HG02623 (cell line): ENCODE measurements around the gene SEMA6B.
"Not testable (repeated sequence)": the region's sequence is repeated elsewhere in the genome, so short reads cannot be mapped to it uniquely, and the experiment has no call there.

Experiments used
- ATAC-seq: cut with Tn5 transposase; IDR thresholded peaks from one replicate; pipeline ENCODE4 v1.9.1; 2021; ENCODE audit warnings: moderate library complexity; ENCODE audit not compliant: unreplicated experiment

SEMA6B gene

GRCh38 chr19:4559569-4559968 is at the start of gene SEMA6B:
Gene SEMA6B, minus strand, starts transcription at chr19:4559684. Its CDS starts 1,227 bp downstream, at chr19:4558457.
- no peak for ATAC-seq

GRCh38 chr19:4606921-4607678 is 47.6 kb upstream of the SEMA6B start:
- ATAC-seq = no peak

GRCh38 chr19:4606181-4606580 is 46.7 kb upstream of the SEMA6B start:
- ATAC-seq = no peak

DNA sequence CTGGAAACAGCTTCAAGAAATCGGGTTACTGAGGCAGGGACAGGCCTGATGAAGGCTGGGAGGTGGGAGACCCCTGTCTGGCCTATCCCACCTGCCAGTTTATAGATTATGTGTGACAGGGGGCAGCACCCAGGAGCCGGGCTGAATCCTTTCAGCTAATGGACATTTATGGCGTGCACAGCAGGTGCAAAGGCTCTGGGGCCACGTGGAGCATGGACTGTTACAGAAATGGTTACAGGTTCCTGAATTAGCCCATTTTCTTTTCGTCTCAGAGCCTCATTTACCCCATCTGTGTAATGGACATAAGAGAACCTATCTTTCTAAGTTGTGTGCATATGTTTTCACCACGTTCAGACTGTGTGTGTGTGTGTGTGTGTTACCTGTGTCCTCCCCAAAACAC is 45.4 kb upstream of the SEMA6B start:
- no peak for ATAC-seq

- ATAC-seq = no peak
Observed at GRCh38 chr19:4602915-4603314, 43.4 kb upstream of the SEMA6B start.

- ATAC-seq = no peak
Observed at GRCh38 chr19:4602173-4602788, 42.8 kb upstream of the SEMA6B start.

DNA sequence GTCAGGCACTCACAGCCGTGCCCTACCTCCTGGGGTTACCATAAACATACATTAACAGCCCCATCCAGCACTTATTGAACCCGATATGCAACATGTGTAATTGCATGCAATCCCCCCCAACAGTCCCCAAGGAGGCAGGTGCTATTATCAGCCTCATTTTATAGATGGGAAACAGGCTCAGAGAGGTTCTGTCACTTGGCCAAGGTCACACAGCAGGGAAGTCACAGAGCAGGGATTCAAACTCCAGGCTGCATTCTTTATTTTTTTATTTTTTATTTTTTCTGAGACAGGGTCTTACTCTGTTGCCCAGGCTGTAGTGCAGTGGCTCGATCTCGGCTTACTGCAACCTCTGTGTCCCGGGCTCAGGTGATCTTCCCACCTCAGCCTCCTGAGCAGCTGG is 41.4 kb upstream of the SEMA6B start:
- no peak for ATAC-seq

DNA sequence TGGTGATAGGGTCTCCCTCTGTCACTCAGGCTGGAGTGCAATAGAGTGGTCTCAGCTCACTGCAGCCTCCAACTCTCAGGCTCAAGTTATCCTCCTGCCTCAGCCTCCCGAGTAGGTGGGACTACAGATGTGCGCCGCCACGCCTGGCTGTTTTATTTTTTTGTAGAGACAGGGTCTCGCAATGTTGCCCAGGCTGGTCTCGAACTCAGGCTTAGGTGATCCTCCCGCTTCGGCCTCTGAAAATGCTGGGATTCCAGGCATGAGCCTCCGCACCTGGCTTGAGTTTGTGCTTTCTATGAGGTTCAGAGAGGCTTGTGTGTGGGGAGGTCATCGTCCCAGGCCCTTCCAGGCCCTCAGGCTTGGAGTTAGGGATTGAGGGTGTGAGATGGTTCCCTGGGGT is 40.6 kb upstream of the SEMA6B start:
- no peak for ATAC-seq

DNA sequence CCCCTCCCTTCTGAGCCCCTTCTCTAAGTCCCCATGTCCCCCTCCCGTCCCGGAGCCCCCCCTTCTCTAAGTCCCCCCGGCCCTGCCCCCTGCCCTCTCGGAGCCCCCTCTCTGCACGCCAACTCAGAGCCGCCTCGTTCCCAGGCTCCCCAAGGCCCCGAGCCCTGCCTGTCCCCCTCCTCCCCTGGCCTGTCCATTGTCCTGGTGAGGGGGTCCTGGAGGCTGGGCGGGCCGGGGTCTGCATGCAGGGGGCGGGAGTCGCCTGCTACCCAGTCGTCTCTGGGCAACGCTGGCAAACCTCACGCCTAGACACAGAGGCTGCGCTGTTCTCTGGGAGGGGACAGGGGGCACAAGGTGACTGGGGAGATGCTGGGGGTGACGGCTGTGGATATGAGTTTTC is 39.2 kb upstream of the SEMA6B start:
- no peak for ATAC-seq

DNA sequence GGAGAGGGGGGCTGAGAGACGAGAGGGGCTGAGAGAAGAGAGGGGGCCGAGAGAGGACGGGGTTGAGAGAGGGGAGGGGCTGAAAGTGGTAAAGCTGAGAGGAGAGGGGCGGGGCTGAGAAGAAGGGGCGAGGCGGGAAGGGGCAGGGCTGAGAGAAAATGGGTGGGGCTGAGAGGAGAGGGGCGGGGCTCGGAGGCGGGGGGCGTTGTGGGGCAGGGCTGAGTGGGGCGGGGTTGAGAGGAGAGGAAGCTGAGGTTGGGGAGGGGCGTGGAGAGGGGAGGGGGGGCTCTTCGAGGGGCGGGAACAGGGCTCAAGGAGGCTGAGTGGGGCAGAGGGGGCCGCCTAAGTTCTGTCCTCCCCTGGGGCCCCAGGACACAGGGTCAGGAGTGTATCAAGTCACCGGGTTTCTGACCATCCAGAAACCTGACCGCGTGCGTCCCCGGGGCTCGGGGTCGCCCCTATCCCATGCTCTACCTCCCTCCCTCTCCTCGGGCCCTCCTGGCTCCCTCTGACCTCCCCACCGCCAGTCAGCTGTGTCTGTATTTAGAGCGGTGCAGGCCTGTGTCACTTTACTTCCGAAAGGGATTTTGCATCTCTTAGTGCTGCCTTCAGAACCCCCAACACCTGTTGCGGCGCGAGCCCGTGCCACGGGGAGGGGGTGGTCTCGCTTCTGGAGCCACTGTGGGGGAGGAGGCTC is 38.6 kb upstream of the SEMA6B start:
- ATAC-seq = no peak

- ATAC-seq = no peak
Observed at GRCh38 chr19:4597278-4597974, 37.9 kb upstream of the SEMA6B start.

DNA sequence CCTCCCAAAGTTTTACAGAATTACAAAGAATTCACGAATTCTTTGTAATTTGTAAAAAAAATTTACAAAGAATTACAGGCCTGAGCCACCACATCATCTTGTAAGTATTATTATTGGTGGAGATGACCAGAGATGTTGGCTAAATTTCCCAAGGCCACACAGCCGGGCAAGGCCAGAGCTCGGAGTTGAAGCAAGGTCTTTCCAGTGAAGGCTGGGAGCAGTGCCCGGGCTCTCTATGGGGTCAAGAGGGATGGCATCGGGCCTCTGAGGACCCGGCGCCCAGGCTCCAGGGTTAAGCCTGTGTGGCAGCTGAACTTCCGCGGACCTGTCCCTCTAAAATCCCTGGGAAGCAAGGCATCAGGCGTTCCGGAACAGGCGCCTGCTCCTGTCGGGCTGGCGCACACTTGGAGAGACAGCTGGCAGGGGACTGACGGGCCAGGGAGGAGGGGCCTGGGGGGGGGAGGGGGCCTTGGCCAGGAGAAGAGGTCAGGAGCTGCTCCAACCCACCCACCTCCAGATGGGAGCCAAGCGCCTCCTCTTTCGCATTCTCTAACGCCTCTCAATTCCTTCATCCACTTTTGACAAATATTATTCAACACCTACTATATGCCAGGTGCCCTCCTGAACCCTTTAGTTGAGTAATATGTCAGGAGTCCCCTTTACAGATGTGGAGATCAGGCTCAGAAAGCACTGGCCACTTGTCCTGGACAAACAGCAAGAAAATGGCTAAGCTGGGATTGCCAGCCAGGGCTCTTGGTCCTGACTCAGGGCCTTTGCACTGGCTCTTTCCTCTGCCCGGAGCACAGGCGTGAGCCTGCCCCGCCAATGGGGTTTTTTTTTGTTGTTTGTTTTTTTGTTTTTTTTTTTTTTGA is 36.8 kb upstream of the SEMA6B start:
- ATAC-seq = no peak

DNA sequence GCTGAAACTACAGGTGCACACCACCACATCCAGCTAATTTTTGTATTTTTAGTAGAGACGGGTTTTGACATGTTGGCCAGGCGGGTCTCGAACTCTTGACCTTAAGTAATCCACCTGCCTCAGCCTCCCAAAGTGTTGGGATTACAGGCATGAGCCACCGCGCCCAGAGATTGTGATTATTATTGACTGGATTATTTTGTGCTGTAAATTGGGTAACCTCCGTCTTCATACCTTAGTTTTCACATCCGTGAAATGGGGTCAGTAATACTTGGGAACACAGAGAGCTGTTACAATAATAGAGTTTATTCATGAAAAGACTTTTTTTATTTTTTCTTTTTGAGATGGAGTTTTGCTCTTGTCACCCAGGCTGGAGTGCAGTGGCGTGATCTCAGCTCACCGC is 35.7 kb upstream of the SEMA6B start:
- ATAC-seq = not testable (repeated sequence)

GRCh38 chr19:4594201-4594600 is 34.7 kb upstream of the SEMA6B start:
- no peak for ATAC-seq

DNA sequence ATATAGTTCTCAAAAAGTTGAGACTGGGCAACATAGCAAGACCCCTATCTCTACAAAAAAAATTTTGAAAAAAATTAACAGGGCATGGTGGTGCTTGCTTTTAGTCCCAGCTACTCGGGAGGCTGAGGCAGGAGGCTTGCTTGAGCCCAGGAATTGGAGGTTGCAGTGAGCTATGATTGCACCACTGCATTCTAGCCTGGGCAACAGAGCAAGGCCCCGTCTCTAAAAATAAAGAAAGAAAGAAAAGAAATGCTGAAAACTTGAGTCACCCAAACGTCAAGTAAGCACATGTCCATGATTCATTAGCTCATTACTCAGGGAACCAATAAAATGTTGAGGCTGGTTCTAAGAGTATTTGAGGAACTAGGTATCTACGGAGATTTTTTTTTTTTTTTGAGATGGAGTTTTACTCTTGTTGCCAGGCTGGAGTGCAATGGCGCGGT is 33.9 kb upstream of the SEMA6B start:
- no peak for ATAC-seq

DNA sequence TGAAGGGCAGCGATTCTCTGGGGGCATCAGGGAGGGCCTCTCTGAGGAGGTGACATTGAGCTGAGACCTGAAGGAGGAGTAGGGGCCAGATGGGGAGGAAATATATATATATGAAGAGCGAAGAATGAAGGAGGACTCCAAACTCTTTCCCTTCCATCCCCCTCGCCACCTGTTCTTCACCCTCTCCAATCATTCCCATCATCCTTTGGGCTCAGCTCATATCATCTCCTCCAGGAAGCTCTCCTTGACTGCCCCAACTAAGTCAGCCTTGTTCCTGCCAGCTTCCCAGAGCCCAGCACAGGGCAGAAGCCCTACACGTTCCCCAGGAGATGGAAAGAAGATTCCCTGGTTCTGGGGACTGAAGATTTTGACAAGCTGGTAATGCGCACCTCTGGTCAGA is 33.0 kb upstream of the SEMA6B start:
- ATAC-seq = no peak

- ATAC-seq = no peak
Observed at GRCh38 chr19:4591320-4591719, 31.8 kb upstream of the SEMA6B start.

- no peak for ATAC-seq
Observed at GRCh38 chr19:4590559-4590958, 31.1 kb upstream of the SEMA6B start.

DNA sequence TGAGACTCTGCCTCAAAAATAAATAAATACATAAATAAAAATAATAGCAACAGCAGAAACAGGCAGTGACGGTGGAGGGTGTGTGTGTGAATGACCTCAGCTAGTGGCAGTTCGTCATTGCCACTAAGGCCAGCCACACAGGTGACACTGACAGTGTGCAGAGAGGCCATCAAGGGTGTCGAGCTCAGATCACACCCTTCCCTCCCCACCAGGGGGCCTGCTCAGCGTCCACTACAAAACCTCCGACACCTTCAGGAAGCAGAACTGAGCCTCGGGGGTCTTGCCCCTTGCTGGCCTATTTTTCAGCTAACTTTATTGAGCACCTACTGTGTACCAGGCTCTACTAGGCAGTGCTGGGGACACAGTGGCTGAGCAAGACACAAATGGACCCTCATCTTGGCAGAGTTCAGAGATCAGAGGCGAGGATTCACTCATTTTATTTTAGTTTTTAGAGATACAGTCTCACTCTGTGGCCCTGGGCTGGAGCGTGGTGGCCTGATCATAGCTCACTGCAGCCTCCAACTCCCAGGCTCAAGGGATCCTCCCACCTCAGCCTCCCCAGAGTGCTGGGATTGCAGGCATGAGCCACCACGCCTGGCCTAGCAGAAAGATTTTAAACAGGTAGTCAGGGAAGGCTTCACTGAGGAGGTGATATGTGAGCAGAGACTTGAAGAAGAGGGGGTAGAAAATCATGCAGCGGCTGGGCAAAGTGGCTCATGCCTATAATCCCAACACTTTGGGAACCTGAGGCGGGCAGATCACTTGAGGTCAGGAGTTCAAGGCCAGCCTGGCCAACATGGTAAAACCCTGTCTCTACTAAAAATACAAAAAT is 30.3 kb upstream of the SEMA6B start:
- ATAC-seq = no peak
